ENCODE measurements around the gene FAM131A. TPM values are rescaled to one million over a fixed set of nuclear protein-coding genes. Genes with fewer than 3 reads are reported as not detected.

The FAM131A gene
- total and polyA plus RNA-seq, 2 donors (not counting 3 experiments of a cell fraction or from before 2014, with no cell fraction given): 19.9 to 29.9 TPM

DNA sequence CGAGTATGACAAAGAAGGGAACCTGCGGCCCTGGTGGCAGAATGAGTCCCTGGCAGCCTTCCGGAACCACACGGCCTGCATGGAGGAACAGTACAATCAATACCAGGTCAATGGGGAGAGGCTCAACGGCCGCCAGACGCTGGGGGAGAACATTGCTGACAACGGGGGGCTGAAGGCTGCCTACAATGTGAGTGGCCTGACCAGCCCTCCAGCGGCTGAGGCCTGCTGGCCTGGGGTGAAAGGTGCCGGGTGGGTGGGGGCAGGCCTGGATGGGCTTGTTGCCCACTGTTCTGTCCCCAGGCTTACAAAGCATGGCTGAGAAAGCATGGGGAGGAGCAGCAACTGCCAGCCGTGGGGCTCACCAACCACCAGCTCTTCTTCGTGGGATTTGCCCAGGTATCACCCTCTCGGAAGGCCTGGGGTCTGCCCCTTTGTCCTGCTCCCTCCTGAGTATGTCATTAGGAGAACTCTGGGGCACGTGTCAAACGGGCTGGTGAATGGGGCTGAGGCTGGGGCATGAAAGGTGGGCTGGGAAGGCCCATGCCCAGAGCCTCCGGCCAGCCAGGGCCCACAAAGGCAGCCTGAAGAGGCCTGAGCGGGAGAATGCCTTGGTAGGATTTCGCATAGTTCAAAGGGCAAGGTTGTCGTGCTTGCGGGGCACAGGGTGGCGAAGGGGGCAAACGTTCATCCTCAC, 46.2 kb upstream of the FAM131A start:
- H4K20me1 ChIP-seq (replicated peaks; ENCODE audit: control insufficient read depth, extremely low read depth, insufficient read depth, low read length): no peaks in the 10 kb centered on the region
- no peaks in the 10 kb centered on the region for H3K9me3 ChIP-seq (replicated peaks; ENCODE audit: control insufficient read depth, insufficient read depth, low read length)
- no peak overlapping the region for H2AFZ ChIP-seq (ENCODE audit: low read depth, low read length)
- H3K4me1 ChIP-seq (ENCODE audit: control insufficient read depth, extremely low read depth, insufficient read depth, low read length): no peaks in the 10 kb centered on the region
- intact Hi-C loops (cut with micrococcal nuclease) (no loop called here), dilution Hi-C loops (cut with MboI; ENCODE audit: extremely low pct_ligation_motif_present, low sequenced_read_pairs) (no loop called here)
- H3K4me3 ChIP-seq (replicated peaks in 1 of 3; ENCODE audit: insufficient read depth in 1 of 3, low read depth in 1 of 3, low read length in 3 of 3): no peak overlapping the region
- no peak for TF ChIP-seq EZH2 (IDR thresholded peaks at IDR 0.05; ENCODE audit: borderline replicate concordance, low read depth, low read length, severe bottlenecking)
- no peak for TF ChIP-seq GATA2 (IDR thresholded peaks at IDR 0.05; ENCODE audit: insufficient read depth, insufficient read length, low read depth, low read length)
- TF ChIP-seq POLR2AphosphoS5 (IDR thresholded peaks at IDR 0.05; ENCODE audit: insufficient read depth, low read depth, low read length): no peak
- TF ChIP-seq POLR2A (IDR thresholded peaks at IDR 0.05; ENCODE audit: low read depth, low read length): no peak
- TF ChIP-seq MAX (IDR thresholded peaks at IDR 0.05; ENCODE audit: insufficient read depth, insufficient read length): no peak
- TF ChIP-seq, protein P1, sequence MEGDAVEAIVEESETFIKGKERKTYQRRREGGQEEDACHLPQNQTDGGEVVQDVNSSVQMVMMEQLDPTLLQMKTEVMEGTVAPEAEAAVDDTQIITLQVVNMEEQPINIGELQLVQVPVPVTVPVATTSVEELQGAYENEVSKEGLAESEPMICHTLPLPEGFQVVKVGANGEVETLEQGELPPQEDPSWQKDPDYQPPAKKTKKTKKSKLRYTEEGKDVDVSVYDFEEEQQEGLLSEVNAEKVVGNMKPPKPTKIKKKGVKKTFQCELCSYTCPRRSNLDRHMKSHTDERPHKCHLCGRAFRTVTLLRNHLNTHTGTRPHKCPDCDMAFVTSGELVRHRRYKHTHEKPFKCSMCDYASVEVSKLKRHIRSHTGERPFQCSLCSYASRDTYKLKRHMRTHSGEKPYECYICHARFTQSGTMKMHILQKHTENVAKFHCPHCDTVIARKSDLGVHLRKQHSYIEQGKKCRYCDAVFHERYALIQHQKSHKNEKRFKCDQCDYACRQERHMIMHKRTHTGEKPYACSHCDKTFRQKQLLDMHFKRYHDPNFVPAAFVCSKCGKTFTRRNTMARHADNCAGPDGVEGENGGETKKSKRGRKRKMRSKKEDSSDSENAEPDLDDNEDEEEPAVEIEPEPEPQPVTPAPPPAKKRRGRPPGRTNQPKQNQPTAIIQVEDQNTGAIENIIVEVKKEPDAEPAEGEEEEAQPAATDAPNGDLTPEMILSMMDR (IDR thresholded peaks at IDR 0.05; ENCODE audit: extremely low read depth in 1 of 2, insufficient read depth in 1 of 2, low read depth in 1 of 2, low read length in 2 of 2): no peak
- TF ChIP-seq JUN (IDR thresholded peaks at IDR 0.05; ENCODE audit: borderline replicate concordance, insufficient read depth, insufficient read length, low read depth): no peak
- TF ChIP-seq FOS (IDR thresholded peaks at IDR 0.05; ENCODE audit: borderline replicate concordance, insufficient read depth, low read length): no peak
- no peak for TF ChIP-seq MYC (IDR thresholded peaks at IDR 0.05; ENCODE audit: low read depth, low read length)
- DNase-seq (ENCODE audit: low read depth, low spot score) (no peak), FAIRE-seq (no peak)
- no peaks in the 10 kb centered on the region for H3K79me2 ChIP-seq (ENCODE audit: control insufficient read depth, insufficient read depth, low read length)
- H3K9ac ChIP-seq (replicated peaks; ENCODE audit: extremely low read depth, insufficient read depth, low read length): no peak overlapping the region
- H3K27ac ChIP-seq (ENCODE audit: insufficient read depth, low read depth, low read length): no peak overlapping the region
- CTCF ChIA-PET: interaction anchor here (0.6 to 2.9 kb wide), 4 partner anchors 64 to 396 kb away, joined by 3 to 19 read pairs (median 8); no protein-coding TSS in a partner anchor
- POLR2A ChIA-PET: interaction anchor here (0.5 kb wide), 1 partner anchor 633 kb away, joined by 3 read pairs; no protein-coding TSS in a partner anchor
- H3K27me3 ChIP-seq (ENCODE audit: control insufficient read depth in 2 of 2, insufficient read depth in 2 of 2, low read length in 2 of 2): peaks cover 3% of the 10 kb centered on the region in 2 experiments
- no peaks in the 10 kb centered on the region for H3K9me1 ChIP-seq (replicated peaks; ENCODE audit: control insufficient read depth, extremely low read depth, insufficient read depth, low read length)
- no TSS peak for BruUV-seq (replicated peaks)
- no peaks in the 10 kb centered on the region for H3K36me3 ChIP-seq (ENCODE audit: control insufficient read depth in 2 of 2, extremely low read depth in 1 of 2, insufficient read depth in 2 of 2, low read length in 2 of 2)
- no peak overlapping the region for H3K4me2 ChIP-seq (ENCODE audit: insufficient read depth, low read length)

All from endothelial cell of umbilical vein (primary cell).